Mucosa of descending colon (tissue), 3 donors: ENCODE results near the gene SMIM35. TPM values are rescaled to one million over a fixed set of nuclear protein-coding genes. Genes with fewer than 3 reads are reported as not detected.

Experiments
- ATAC-seq: fragments of 200-7000 bp; cut with Tn5 transposase; one replicate; pipeline ENCODE4 v1.9.1; 2020; ENCODE audit warnings: mild to moderate bottlenecking, moderate library complexity
- DNase-seq, 3 donors: peaks; one replicate each; pipeline ENCODE4 v3.0.0-alpha.2; 2020
- H3K36me3 ChIP-seq: fragments of 200-600 bp; one replicate; pipeline ENCODE4 v1.8.0; 2021; ENCODE audit warnings: low read depth, mild to moderate bottlenecking
- H3K4me1 ChIP-seq: fragments of 200-600 bp; one replicate; pipeline ENCODE4 v1.8.0; 2021; ENCODE audit warnings: low read depth, mild to moderate bottlenecking
- H3K4me3 ChIP-seq: fragments of 200-600 bp; one replicate; pipeline ENCODE4 v1.8.0; 2021; ENCODE audit warnings: mild to moderate bottlenecking
- H3K9me3 ChIP-seq: fragments of 200-600 bp; one replicate; pipeline ENCODE4 v1.8.0; 2021; ENCODE audit warnings: mild to moderate bottlenecking
- CTCF ChIP-seq: fragments of 200-600 bp; IDR thresholded peaks from one replicate; pipeline ENCODE4 v1.8.0; 2022; ENCODE audit warnings: antibody characterized with exemption, mild to moderate bottlenecking
- intact Hi-C, 2 donors: fragments of 100-400 bp; cut with DNase I in 1 of 2; cut with micrococcal nuclease in 1 of 2; formaldehyde crosslinking; loops; one replicate each; pipeline versions ENCODE4 v1.11.0 to v1.11.1; 2022; cut with DNase I, micrococcal nuclease
- total RNA-seq, 3 donors: library from RNA; stranded (reverse); fragmentation: NEBNext Ultra II Directional in 2 of 3; extraction: Animal tissue kit (Norgen Biotek cat#: 25700) in 2 of 3; gene quantifications; one replicate each; pipeline versions ENCODE4 v1.2.1 to v1.2.4, GENCODE V29; 2021 to 2023
- donor health status: DM: no; HTN: no; CAD: no; lungs with moderate emphysema.
- donor health status: DM: no; HTN: no; CAD: no.
- donor health status: DM: no; HTN: yes; CAD: no.

Gene SMIM35
- total RNA-seq, 3 donors from 2014 or later, result not detected

GRCh38 chr11:117999354-117999993 lies 87.3 kb downstream of the SMIM35 start:
- intact Hi-C loops, result no loop called here
- TF ChIP-seq CTCF, result no peak
- Histone ChIP-seq H3K4me3 (no peak overlapping the region), H3K4me1 (peaks cover 12% of the 10 kb centered on the region), H3K9me3 (no peaks in the 10 kb centered on the region), H3K36me3 (no peaks in the 10 kb centered on the region)
- peak in 1 of 3 donors; percentile 37 for DNase-seq
- ATAC-seq, result no peak

DNA sequence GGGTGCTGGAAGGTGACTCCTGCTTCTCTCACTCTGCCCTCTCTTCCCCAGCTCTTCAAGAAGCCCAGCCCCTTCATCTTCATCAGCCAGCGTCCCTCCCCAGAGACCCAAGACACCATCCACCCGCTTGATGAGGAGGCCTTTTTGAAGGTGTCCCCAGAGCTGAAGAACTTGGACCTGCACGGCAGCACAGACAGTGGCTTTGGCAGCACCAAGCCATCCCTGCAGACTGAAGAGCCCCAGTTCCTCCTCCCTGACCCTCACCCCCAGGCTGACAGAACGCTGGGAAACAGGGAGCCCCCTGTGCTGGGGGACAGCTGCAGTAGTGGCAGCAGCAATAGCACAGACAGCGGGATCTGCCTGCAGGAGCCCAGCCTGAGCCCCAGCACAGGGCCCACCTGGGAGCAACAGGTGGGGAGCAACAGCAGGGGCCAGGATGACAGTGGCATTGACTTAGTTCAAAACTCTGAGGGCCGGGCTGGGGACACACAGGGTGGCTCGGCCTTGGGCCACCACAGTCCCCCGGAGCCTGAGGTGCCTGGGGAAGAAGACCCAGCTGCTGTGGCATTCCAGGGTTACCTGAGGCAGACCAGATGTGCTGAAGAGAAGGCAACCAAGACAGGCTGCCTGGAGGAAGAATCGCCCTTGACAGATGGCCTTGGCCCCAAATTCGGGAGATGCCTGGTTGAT lies 88.0 kb downstream of the SMIM35 start:
- H3K36me3 ChIP-seq, result no peaks in the 10 kb centered on the region
- DNase-seq (peak in 1 of 3 donors; percentile 43), ATAC-seq (no peak)
- no peak overlapping the region for H3K4me3 ChIP-seq
- TF ChIP-seq CTCF, result no peak
- H3K4me1 ChIP-seq, result peaks cover 12% of the 10 kb centered on the region
- H3K9me3 ChIP-seq, result no peaks in the 10 kb centered on the region
- intact Hi-C loops, result no loop called here

GRCh38 chr11:117997823-117998579 lies 88.8 kb downstream of the SMIM35 start:
- Histone ChIP-seq H3K9me3 (no peaks in the 10 kb centered on the region), H3K4me1 (peaks cover 9% of the 10 kb centered on the region), H3K4me3 (no peak overlapping the region), H3K36me3 (no peaks in the 10 kb centered on the region)
- DNase-seq (no peak), ATAC-seq (no peak)
- no peak for TF ChIP-seq CTCF
- intact Hi-C loops, result no loop called here

DNA sequence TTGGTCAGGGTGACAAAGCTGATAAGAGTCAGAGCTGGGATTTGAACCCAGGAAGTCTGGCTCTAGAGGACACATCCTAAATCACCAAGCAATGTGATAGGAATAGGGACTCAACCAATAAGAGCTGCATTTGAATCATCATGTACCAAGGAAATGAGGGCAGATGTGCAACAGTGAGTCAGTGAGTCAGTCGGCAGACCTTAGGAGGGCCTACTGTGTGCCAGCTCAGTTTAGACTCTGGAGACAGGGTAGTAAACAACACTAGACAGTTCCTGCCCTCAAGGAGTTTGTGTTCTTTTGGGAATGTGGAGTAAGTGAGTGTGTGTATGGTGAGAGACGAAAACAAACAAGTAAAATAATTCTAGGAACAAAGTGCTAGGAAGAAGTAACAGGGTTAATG lies 89.4 kb downstream of the SMIM35 start:
- intact Hi-C loops, result no loop called here
- H3K9me3 ChIP-seq, result no peaks in the 10 kb centered on the region
- no peak overlapping the region for H3K4me3 ChIP-seq
- H3K36me3 ChIP-seq, result no peaks in the 10 kb centered on the region
- DNase-seq (no peak), ATAC-seq (no peak)
- TF ChIP-seq CTCF, result no peak
- peaks cover 5% of the 10 kb centered on the region for H3K4me1 ChIP-seq

DNA sequence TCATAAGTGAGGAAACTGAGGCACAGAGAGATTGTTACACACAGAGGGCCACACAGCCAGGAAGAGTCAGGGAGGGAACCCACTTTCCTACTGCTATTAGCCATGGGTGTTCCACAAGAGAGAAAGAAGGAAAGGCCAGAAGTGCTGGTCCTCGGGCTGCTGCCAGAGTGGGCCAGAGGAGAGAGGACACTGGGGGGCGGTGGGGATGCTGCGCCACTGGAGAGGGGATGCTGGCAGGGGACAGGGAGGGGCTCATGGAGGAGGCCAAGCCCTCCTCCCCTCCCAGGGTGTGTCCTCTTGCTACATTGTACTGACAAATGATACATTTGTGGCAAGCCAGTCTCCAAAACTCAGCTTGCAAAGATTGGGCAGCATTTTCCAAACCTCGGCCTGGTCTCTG lies 90.7 kb downstream of the SMIM35 start:
- ATAC-seq (no peak), DNase-seq (peak in 1 of 3 donors; percentile 35)
- no peak for TF ChIP-seq CTCF
- H3K36me3 ChIP-seq, result no peaks in the 10 kb centered on the region
- H3K4me3 ChIP-seq, result no peak overlapping the region
- intact Hi-C loops, result no loop called here
- H3K9me3 ChIP-seq, result no peaks in the 10 kb centered on the region
- peaks cover 2% of the 10 kb centered on the region for H3K4me1 ChIP-seq
